Measurements from ENCODE around the gene FAM149A. TPM values are rescaled to one million over a fixed set of nuclear protein-coding genes. Genes with fewer than 3 reads are reported as not detected.

FAM149A gene
- total RNA-seq, 1 experiment from 2014 or later = 8.9 TPM

DNA sequence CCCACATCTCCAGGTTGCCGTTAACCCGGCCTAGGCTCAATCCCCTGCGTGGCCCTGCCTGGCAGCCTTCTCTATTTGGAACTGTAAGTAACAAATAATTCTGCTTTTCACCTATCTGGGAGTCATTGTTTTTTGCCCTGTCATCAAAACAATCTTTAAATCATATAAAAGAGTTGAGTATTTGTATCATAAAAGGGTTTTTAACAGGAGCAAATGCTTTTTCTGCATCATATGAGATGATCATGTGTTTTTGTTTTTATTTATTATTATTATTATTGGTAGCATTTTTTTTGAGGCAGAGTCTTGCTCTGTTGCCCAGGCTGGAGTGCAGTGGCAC is 45.6 kb upstream of the FAM149A start:
- Histone ChIP-seq H3K4me2 (ENCODE audit: low read length) (no peak overlapping the region), H3K9ac (ENCODE audit: low read length) (no peak overlapping the region), H3K27me3 (ENCODE audit: insufficient read depth, low read length) (no peaks in the 10 kb centered on the region), H4K20me1 (ENCODE audit: insufficient read depth) (no peaks in the 10 kb centered on the region), H3K4me1 (ENCODE audit: control insufficient read depth in 1 of 2, insufficient read depth in 2 of 2, low read length in 2 of 2) (no peaks in the 10 kb centered on the region), H3K4me3 (replicated peaks in 1 of 2; ENCODE audit: low read depth in 1 of 2, low read length in 2 of 2) (no peak overlapping the region), H3K79me2 (ENCODE audit: insufficient read depth, low read length) (no peaks in the 10 kb centered on the region), H2AFZ (ENCODE audit: low read depth, low read length, poor library complexity, severe bottlenecking) (no peak overlapping the region), H3K36me3 (ENCODE audit: control insufficient read depth in 1 of 2, insufficient read depth in 2 of 2, low read length in 2 of 2) (no peaks in the 10 kb centered on the region), H3K9me2 (ENCODE audit: insufficient read depth) (no peaks in the 10 kb centered on the region), H3K9me3 (ENCODE audit: control insufficient read depth in 1 of 2, insufficient read depth in 1 of 2, low read depth in 1 of 2, low read length in 2 of 2) (no peaks in the 10 kb centered on the region), H3K27ac (ENCODE audit: low read depth, low read length) (no peak overlapping the region)
- POLR2A ChIA-PET = no interaction called here
- no peak for TF ChIP-seq JUND (IDR thresholded peaks at IDR 0.05)
- TF ChIP-seq, protein P1, sequence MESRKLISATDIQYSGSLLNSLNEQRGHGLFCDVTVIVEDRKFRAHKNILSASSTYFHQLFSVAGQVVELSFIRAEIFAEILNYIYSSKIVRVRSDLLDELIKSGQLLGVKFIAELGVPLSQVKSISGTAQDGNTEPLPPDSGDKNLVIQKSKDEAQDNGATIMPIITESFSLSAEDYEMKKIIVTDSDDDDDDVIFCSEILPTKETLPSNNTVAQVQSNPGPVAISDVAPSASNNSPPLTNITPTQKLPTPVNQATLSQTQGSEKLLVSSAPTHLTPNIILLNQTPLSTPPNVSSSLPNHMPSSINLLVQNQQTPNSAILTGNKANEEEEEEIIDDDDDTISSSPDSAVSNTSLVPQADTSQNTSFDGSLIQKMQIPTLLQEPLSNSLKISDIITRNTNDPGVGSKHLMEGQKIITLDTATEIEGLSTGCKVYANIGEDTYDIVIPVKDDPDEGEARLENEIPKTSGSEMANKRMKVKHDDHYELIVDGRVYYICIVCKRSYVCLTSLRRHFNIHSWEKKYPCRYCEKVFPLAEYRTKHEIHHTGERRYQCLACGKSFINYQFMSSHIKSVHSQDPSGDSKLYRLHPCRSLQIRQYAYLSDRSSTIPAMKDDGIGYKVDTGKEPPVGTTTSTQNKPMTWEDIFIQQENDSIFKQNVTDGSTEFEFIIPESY (IDR thresholded peaks at IDR 0.05; ENCODE audit: extremely low read depth, insufficient replicate concordance, low read length) = no peak
- TF ChIP-seq SRF (IDR thresholded peaks at IDR 0.05; ENCODE audit: low read depth) = no peak
- no peak for TF ChIP-seq ZNF274 (IDR thresholded peaks at IDR 0.05; ENCODE audit: low read depth, low read length)
- no peak for TF ChIP-seq SP1 (IDR thresholded peaks at IDR 0.05; ENCODE audit: low read depth)
- TF ChIP-seq, protein P2, sequence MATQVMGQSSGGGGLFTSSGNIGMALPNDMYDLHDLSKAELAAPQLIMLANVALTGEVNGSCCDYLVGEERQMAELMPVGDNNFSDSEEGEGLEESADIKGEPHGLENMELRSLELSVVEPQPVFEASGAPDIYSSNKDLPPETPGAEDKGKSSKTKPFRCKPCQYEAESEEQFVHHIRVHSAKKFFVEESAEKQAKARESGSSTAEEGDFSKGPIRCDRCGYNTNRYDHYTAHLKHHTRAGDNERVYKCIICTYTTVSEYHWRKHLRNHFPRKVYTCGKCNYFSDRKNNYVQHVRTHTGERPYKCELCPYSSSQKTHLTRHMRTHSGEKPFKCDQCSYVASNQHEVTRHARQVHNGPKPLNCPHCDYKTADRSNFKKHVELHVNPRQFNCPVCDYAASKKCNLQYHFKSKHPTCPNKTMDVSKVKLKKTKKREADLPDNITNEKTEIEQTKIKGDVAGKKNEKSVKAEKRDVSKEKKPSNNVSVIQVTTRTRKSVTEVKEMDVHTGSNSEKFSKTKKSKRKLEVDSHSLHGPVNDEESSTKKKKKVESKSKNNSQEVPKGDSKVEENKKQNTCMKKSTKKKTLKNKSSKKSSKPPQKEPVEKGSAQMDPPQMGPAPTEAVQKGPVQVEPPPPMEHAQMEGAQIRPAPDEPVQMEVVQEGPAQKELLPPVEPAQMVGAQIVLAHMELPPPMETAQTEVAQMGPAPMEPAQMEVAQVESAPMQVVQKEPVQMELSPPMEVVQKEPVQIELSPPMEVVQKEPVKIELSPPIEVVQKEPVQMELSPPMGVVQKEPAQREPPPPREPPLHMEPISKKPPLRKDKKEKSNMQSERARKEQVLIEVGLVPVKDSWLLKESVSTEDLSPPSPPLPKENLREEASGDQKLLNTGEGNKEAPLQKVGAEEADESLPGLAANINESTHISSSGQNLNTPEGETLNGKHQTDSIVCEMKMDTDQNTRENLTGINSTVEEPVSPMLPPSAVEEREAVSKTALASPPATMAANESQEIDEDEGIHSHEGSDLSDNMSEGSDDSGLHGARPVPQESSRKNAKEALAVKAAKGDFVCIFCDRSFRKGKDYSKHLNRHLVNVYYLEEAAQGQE (IDR thresholded peaks at IDR 0.05; ENCODE audit: low read depth) = no peak
- TF ChIP-seq YY1 (IDR thresholded peaks at IDR 0.05; ENCODE audit: extremely low read depth, insufficient replicate concordance, low read depth, low read length) = no peak
- TF ChIP-seq, protein P3, sequence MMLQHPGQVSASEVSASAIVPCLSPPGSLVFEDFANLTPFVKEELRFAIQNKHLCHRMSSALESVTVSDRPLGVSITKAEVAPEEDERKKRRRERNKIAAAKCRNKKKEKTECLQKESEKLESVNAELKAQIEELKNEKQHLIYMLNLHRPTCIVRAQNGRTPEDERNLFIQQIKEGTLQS (IDR thresholded peaks at IDR 0.05) = no peak
- TF ChIP-seq, protein P4, sequence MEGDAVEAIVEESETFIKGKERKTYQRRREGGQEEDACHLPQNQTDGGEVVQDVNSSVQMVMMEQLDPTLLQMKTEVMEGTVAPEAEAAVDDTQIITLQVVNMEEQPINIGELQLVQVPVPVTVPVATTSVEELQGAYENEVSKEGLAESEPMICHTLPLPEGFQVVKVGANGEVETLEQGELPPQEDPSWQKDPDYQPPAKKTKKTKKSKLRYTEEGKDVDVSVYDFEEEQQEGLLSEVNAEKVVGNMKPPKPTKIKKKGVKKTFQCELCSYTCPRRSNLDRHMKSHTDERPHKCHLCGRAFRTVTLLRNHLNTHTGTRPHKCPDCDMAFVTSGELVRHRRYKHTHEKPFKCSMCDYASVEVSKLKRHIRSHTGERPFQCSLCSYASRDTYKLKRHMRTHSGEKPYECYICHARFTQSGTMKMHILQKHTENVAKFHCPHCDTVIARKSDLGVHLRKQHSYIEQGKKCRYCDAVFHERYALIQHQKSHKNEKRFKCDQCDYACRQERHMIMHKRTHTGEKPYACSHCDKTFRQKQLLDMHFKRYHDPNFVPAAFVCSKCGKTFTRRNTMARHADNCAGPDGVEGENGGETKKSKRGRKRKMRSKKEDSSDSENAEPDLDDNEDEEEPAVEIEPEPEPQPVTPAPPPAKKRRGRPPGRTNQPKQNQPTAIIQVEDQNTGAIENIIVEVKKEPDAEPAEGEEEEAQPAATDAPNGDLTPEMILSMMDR (IDR thresholded peaks at IDR 0.05 in 2 of 3, conservative IDR thresholded peaks at IDR 0.05 in 1 of 3; ENCODE audit: borderline replicate concordance in 1 of 3, insufficient read depth in 1 of 3, low read depth in 2 of 3, low read length in 2 of 3) = no peak
- TF ChIP-seq POLR2A (IDR thresholded peaks at IDR 0.05; ENCODE audit: borderline replicate concordance, extremely low read depth, insufficient read depth, insufficient read length) = no peak
- TF ChIP-seq EGR1 (IDR thresholded peaks at IDR 0.05; ENCODE audit: low read depth) = no peak
- no peak for TF ChIP-seq RAD21 (IDR thresholded peaks at IDR 0.05; ENCODE audit: low read depth)
- TF ChIP-seq SIN3A (IDR thresholded peaks at IDR 0.05; ENCODE audit: low read depth) = no peak
- no peak for TF ChIP-seq FOSL1 (IDR thresholded peaks at IDR 0.05; ENCODE audit: low read depth)
- no peak for TF ChIP-seq POLR2AphosphoS5 (IDR thresholded peaks at IDR 0.05; ENCODE audit: low read depth, low read length)
- no peak for TF ChIP-seq EZH2 (IDR thresholded peaks at IDR 0.05)
- CTCF ChIA-PET = no interaction called here
- intact Hi-C loops (cut with micrococcal nuclease) = no loop called here
- RAD21 ChIA-PET (ENCODE audit: low non-redundant PET in 1 of 2, low total read pairs in 2 of 2, uncharacterized antibody in 2 of 2, unreplicated experiment in 2 of 2) = no interaction called here
- ATAC-seq (no peak), DNase-seq (ENCODE audit: low read depth, low spot score) (no peak)
- no TSS peak for BruUV-seq (replicated peaks)

Measured in HCT116 (cell line).